HG03025 (cell line): ENCODE data around the gene MALAT1.
"Not testable (repeated sequence)": the region's sequence is repeated elsewhere in the genome, so short reads cannot be mapped to it uniquely, and the experiment has no call there.

ENCODE experiments used
- ATAC-seq: cut with Tn5 transposase; IDR thresholded peaks from one replicate; pipeline ENCODE4 v1.9.1; 2021; ENCODE audit warnings: mild to moderate bottlenecking, moderate library complexity; ENCODE audit not compliant: unreplicated experiment, low FRiP score

Gene MALAT1

DNA sequence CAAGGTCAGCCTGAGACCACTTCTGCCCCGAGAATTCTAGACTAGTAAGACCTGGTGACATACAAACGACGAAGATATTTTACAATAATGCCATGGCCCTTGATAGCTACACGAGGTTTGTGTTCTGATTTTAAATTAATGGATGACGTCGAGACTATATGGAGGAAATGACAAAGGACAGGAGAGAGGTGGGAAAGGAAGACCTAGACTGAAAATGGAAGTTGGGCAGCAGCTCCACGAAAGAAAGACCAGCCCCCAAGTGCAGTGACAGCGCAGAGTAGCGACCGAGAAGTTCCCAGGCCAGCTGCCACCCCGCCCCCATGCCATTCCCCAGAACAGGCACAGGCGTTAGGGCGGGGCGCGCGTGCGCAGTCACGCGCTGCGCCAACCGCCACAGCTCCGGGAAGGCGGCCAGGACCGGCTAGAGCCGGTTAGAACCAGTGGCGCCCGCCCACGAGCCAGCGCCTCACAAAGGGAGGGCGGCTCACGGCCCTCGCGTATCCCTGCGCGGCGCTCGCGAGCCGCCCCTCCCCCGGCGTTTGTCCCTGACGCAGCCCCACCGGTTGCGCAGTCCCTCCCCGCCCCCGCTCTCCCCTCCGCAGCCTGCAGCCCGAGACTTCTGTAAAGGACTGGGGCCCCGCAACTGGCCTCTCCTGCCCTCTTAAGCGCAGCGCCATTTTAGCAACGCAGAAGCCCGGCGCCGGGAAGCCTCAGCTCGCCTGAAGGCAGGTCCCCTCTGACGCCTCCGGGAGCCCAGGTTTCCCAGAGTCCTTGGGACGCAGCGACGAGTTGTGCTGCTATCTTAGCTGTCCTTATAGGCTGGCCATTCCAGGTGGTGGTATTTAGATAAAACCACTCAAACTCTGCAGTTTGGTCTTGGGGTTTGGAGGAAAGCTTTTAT, 1.5 kb upstream of the MALAT1 start:
- peak; percentile 56 for ATAC-seq

DNA sequence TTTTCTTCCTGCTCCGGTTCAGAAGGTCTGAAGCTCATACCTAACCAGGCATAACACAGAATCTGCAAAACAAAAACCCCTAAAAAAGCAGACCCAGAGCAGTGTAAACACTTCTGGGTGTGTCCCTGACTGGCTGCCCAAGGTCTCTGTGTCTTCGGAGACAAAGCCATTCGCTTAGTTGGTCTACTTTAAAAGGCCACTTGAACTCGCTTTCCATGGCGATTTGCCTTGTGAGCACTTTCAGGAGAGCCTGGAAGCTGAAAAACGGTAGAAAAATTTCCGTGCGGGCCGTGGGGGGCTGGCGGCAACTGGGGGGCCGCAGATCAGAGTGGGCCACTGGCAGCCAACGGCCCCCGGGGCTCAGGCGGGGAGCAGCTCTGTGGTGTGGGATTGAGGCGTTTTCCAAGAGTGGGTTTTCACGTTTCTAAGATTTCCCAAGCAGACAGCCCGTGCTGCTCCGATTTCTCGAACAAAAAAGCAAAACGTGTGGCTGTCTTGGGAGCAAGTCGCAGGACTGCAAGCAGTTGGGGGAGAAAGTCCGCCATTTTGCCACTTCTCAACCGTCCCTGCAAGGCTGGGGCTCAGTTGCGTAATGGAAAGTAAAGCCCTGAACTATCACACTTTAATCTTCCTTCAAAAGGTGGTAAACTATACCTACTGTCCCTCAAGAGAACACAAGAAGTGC, 661 bp upstream of the MALAT1 start:
- ATAC-seq = no peak

DNA sequence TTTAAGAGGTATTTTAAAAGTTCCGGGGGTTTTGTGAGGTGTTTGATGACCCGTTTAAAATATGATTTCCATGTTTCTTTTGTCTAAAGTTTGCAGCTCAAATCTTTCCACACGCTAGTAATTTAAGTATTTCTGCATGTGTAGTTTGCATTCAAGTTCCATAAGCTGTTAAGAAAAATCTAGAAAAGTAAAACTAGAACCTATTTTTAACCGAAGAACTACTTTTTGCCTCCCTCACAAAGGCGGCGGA, 193 bp upstream of the MALAT1 start:
- no peak for ATAC-seq

DNA sequence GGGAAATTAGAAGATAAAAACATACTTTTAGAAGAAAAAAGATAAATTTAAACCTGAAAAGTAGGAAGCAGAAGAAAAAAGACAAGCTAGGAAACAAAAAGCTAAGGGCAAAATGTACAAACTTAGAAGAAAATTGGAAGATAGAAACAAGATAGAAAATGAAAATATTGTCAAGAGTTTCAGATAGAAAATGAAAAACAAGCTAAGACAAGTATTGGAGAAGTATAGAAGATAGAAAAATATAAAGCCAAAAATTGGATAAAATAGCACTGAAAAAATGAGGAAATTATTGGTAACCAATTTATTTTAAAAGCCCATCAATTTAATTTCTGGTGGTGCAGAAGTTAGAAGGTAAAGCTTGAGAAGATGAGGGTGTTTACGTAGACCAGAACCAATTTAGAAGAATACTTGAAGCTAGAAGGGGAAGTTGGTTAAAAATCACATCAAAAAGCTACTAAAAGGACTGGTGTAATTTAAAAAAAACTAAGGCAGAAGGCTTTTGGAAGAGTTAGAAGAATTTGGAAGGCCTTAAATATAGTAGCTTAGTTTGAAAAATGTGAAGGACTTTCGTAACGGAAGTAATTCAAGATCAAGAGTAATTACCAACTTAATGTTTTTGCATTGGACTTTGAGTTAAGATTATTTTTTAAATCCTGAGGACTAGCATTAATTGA, 1.0 kb downstream of the MALAT1 start:
- ATAC-seq = no peak

DNA sequence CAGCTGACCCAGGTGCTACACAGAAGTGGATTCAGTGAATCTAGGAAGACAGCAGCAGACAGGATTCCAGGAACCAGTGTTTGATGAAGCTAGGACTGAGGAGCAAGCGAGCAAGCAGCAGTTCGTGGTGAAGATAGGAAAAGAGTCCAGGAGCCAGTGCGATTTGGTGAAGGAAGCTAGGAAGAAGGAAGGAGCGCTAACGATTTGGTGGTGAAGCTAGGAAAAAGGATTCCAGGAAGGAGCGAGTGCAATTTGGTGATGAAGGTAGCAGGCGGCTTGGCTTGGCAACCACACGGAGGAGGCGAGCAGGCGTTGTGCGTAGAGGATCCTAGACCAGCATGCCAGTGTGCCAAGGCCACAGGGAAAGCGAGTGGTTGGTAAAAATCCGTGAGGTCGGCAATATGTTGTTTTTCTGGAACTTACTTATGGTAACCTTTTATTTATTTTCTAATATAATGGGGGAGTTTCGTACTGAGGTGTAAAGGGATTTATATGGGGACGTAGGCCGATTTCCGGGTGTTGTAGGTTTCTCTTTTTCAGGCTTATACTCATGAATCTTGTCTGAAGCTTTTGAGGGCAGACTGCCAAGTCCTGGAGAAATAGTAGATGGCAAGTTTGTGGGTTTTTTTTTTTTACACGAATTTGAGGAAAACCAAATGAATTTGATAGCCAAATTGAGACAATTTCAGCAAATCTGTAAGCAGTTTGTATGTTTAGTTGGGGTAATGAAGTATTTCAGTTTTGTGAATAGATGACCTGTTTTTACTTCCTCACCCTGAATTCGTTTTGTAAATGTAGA, 1.7 kb downstream of the MALAT1 start:
- no peak for ATAC-seq

DNA sequence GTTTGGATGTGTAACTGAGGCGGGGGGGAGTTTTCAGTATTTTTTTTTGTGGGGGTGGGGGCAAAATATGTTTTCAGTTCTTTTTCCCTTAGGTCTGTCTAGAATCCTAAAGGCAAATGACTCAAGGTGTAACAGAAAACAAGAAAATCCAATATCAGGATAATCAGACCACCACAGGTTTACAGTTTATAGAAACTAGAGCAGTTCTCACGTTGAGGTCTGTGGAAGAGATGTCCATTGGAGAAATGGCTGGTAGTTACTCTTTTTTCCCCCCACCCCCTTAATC, 2.3 kb downstream of the MALAT1 start:
- no peak for ATAC-seq

DNA sequence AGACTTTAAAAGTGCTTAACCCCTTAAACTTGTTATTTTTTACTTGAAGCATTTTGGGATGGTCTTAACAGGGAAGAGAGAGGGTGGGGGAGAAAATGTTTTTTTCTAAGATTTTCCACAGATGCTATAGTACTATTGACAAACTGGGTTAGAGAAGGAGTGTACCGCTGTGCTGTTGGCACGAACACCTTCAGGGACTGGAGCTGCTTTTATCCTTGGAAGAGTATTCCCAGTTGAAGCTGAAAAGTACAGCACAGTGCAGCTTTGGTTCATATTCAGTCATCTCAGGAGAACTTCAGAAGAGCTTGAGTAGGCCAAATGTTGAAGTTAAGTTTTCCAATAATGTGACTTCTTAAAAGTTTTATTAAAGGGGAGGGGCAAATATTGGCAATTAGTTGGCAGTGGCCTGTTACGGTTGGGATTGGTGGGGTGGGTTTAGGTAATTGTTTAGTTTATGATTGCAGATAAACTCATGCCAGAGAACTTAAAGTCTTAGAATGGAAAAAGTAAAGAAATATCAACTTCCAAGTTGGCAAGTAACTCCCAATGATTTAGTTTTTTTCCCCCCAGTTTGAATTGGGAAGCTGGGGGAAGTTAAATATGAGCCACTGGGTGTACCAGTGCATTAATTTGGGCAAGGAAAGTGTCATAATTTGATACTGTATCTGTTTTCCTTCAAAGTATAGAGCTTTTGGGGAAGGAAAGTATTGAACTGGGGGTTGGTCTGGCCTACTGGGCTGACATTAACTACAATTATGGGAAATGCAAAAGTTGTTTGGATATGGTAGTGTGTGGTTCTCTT, 2.8 kb downstream of the MALAT1 start:
- ATAC-seq = no peak

DNA sequence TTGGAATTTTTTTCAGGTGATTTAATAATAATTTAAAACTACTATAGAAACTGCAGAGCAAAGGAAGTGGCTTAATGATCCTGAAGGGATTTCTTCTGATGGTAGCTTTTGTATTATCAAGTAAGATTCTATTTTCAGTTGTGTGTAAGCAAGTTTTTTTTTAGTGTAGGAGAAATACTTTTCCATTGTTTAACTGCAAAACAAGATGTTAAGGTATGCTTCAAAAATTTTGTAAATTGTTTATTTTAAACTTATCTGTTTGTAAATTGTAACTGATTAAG, 3.4 kb downstream of the MALAT1 start:
- ATAC-seq = no peak

DNA sequence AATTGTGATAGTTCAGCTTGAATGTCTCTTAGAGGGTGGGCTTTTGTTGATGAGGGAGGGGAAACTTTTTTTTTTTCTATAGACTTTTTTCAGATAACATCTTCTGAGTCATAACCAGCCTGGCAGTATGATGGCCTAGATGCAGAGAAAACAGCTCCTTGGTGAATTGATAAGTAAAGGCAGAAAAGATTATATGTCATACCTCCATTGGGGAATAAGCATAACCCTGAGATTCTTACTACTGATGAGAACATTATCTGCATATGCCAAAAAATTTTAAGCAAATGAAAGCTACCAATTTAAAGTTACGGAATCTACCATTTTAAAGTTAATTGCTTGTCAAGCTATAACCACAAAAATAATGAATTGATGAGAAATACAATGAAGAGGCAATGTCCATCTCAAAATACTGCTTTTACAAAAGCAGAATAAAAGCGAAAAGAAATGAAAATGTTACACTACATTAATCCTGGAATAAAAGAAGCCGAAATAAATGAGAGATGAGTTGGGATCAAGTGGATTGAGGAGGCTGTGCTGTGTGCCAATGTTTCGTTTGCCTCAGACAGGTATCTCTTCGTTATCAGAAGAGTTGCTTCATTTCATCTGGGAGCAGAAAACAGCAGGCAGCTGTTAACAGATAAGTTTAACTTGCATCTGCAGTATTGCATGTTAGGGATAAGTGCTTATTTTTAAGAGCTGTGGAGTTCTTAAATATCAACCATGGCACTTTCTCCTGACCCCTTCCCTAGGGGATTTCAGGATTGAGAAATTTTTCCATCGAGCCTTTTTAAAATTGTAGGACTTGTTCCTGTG, 3.9 kb downstream of the MALAT1 start:
- ATAC-seq = no peak

DNA sequence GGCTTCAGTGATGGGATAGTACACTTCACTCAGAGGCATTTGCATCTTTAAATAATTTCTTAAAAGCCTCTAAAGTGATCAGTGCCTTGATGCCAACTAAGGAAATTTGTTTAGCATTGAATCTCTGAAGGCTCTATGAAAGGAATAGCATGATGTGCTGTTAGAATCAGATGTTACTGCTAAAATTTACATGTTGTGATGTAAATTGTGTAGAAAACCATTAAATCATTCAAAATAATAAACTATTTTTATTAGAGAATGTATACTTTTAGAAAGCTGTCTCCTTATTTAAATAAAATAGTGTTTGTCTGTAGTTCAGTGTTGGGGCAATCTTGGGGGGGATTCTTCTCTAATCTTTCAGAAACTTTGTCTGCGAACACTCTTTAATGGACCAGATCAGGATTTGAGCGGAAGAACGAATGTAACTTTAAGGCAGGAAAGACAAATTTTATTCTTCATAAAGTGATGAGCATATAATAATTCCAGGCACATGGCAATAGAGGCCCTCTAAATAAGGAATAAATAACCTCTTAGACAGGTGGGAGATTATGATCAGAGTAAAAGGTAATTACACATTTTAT, 4.6 kb downstream of the MALAT1 start:
- ATAC-seq = no peak

DNA sequence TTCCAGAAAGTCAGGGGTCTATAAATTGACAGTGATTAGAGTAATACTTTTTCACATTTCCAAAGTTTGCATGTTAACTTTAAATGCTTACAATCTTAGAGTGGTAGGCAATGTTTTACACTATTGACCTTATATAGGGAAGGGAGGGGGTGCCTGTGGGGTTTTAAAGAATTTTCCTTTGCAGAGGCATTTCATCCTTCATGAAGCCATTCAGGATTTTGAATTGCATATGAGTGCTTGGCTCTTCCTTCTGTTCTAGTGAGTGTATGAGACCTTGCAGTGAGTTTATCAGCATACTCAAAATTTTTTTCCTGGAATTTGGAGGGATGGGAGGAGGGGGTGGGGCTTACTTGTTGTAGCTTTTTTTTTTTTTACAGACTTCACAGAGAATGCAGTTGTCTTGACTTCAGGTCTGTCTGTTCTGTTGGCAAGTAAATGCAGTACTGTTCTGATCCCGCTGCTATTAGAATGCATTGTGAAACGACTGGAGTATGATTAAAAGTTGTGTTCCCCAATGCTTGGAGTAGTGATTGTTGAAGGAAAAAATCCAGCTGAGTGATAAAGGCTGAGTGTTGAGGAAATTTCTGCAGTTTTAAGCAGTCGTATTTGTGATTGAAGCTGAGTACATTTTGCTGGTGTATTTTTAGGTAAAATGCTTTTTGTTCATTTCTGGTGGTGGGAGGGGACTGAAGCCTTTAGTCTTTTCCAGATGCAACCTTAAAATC, 5.3 kb downstream of the MALAT1 start:
- no peak for ATAC-seq

DNA sequence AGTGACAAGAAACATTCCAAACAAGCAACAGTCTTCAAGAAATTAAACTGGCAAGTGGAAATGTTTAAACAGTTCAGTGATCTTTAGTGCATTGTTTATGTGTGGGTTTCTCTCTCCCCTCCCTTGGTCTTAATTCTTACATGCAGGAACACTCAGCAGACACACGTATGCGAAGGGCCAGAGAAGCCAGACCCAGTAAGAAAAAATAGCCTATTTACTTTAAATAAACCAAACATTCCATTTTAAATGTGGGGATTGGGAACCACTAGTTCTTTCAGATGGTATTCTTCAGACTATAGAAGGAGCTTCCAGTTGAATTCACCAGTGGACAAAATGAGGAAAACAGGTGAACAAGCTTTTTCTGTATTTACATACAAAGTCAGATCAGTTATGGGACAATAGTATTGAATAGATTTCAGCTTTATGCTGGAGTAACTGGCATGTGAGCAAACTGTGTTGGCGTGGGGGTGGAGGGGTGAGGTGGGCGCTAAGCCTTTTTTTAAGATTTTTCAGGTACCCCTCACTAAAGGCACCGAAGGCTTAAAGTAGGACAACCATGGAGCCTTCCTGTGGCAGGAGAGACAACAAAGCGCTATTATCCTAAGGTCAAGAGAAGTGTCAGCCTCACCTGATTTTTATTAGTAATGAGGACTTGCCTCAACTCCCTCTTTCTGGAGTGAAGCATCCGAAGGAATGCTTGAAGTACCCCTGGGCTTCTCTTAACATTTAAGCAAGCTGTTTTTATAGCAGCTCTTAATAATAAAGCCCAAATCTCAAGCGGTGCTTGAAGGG, 6.0 kb downstream of the MALAT1 start:
- no peak for ATAC-seq

DNA sequence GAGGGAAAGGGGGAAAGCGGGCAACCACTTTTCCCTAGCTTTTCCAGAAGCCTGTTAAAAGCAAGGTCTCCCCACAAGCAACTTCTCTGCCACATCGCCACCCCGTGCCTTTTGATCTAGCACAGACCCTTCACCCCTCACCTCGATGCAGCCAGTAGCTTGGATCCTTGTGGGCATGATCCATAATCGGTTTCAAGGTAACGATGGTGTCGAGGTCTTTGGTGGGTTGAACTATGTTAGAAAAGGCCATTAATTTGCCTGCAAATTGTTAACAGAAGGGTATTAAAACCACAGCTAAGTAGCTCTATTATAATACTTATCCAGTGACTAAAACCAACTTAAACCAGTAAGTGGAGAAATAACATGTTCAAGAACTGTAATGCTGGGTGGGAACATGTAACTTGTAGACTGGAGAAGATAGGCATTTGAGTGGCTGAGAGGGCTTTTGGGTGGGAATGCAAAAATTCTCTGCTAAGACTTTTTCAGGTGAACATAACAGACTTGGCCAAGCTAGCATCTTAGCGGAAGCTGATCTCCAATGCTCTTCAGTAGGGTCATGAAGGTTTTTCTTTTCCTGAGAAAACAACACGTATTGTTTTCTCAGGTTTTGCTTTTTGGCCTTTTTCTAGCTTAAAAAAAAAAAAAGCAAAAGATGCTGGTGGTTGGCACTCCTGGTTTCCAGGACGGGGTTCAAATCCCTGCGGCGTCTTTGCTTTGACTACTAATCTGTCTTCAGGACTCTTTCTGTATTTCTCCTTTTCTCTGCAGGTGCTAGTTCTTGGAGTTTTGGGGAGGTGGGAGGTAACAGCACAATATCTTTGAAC, 6.8 kb downstream of the MALAT1 start:
- no peak for ATAC-seq

DNA sequence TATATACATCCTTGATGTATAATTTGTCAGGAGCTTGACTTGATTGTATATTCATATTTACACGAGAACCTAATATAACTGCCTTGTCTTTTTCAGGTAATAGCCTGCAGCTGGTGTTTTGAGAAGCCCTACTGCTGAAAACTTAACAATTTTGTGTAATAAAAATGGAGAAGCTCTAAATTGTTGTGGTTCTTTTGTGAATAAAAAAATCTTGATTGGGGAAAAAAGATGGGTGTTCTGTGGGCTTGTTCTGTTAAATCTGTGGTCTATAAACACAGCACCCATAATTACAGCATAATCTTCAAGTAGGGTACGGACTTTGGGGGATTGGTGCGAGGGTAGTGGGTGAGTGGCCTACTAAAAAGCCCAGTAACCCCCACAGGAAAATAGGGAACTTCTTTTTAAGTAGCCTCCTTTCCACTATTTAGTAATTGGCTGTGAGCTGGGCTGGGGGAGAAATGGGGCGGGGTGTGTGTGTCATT, 7.5 kb downstream of the MALAT1 start:
- no peak for ATAC-seq

DNA sequence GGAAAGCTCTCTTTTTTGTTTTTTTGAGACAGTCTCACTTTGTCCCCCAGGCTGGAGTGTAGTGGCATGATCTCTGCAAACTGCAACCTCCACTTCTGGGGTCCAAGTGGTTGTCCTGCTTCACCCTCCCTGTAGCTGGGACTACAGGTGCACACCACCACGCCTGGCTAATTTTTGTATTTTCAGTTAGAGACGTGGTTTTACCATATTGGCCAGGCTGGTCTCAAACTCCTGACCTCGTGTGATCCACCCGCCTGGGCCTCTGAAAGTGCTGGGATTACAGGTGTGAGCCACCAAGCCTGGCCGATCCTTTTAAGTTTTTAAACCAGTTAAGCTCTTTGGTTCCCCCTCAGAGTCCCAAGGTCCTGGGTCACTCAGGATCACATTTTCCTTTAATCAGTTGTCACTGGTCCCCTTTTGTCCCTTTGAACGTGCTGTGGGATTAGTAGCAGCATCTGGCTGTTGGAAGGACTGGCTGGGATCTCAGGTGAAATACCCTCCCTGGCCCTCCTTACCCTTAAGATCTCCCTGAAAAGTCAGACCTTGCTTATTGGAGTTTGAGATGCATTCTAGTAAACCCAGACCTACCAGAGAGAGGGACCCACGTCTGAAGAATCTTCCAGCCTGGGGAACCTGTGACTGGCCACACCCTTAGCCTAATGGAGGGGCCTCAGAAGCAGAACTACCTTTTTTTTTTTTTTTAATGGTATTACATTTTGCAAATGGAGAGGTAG, 8.1 kb downstream of the MALAT1 start:
- ATAC-seq = no peak

DNA sequence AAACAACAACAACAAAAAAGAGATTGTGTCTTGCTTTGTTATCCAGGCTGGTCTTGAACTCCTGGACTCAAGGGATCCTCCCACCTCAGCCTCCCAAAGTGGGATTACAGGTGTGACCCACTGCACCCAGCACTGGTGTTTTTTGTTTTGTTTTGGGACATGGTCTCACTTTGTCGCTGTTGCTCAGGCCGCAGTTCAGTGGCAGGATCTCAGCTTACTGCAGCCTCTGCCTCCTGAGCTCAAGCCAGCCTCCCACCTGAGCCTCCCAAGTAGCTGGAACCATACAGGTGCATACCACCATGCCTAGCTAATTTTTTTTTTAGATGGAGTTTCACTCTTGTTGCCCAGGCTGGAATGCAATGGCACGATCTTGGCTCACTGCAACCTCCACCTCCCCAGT, 13.5 kb downstream of the MALAT1 start:
- not testable (repeated sequence) for ATAC-seq
